IPS-11a (cell line): ENCODE data around the gene FBXW11.
"Not testable (repeated sequence)": the region's sequence is repeated elsewhere in the genome, so short reads cannot be mapped to it uniquely, and the experiment has no call there.

Experiments
- H3K4me3 ChIP-seq: one replicate; pipeline ENCODE4 v1.5.1; 2013; ENCODE audit warnings: low read depth, low read length, control low read depth

Gene FBXW11

DNA sequence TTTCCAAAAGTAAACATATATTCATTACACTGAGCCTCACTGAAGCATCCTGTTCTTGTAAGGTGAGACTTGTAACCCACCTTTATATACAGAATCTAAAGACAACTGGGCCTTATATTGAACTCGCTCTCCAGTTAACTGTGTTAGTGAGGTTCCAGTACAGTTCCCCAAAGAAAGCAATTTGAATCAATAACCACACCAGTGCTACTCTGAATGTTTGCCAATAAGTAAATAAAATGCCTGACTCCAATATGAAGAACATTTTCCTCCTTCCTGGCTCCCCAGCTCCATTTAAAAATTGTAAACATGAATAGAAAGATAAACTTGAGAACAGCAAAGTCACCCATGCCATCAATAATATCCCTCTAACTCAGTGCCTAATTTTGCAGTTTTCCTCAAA is 50.1 kb downstream of the FBXW11 start:
- no peak overlapping the region for H3K4me3 ChIP-seq

DNA sequence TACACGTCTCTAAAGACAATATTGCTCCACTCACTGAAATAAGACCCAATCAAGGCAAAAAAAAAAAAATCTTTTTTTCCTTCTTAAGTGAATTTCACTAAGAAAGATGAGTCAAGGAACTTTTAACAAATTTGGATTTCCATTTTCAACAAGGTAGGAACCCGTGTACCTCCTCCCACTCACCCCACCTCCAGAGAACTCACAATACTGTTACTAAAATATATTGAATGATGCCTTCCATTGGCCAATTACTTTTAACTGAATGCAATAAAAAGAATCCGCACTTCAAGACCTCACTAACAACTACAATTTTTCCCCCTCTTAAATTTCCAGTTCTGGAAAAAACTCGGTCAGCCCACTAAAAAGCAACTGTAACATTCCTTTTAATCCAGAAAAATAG is 50.7 kb downstream of the FBXW11 start:
- H3K4me3 ChIP-seq, result no peak overlapping the region

DNA sequence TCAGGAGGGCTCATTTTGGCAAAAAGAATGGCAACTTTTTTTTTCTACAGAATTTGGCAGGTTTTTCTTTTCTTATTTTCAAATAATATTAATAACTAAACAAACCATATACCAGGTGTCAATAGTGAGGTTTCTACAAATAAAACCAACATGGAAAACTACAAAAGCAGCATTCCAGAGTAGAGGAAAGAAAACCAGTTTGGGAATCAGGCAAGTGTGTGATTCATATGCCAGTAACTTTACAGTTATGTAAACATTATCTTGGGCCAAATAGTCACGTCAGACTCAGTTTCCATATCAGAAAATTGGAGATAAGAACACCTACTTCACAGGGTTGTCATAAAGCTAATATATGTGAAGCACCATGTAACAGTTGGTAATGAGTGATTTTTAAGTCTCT is 51.7 kb downstream of the FBXW11 start:
- no peak overlapping the region for H3K4me3 ChIP-seq

DNA sequence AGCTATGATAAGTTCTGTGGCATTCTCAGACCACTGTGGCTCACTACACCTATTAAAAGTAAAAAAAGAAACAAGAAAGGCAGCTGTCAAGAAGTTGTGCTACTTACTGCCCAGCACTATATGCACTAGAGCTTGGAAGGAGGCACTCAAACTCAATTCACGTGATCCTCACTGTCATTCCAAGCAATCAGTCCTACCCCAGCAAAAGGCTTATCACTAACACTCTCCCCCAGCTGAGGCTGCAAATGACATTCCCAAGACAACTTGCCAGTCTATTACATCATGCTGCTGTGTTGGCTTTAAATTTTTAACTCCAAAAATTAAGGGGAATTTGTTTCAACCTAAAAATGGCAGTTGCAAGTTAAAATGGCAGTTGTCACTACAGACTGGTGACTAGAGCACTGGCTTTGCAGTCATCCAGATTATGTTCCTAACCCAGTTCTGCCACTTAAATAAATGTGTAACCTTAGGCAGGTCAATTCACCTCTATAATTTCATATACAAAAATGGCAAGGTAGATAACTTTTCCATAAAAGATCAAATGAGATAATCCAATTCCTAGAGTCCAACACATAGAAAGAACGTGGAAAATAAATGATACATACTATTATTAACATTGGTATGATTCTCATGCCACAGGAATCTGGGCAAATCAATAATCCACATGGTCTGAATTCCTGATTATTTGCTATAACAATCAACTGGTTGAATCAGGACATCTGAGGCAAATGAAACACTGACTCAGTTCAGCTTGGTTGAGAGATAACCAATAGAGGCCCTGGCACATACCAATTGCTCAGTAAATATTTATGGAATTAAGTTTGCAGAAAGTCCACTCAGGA is 52.4 kb downstream of the FBXW11 start:
- H3K4me3 ChIP-seq, result no peak overlapping the region

DNA sequence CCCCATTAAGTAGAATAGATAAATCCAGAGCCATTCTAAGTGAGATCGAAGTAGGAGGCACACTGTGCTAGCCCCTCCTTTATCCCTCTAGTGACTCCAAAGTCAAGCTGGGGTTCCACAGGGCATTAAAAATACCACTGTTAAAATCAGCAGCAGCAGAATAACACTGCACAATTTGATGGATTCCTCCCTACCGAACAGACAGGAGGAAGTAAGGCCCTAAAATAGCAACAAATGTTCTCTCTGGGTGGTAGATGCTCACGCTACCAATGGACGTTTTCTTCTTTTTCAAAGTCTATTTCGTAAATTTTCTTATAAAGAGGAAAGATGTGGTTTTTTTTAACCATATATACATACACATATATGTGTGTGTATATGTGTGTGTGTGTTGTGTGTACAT is 54.4 kb downstream of the FBXW11 start:
- H3K4me3 ChIP-seq, result no peak overlapping the region

DNA sequence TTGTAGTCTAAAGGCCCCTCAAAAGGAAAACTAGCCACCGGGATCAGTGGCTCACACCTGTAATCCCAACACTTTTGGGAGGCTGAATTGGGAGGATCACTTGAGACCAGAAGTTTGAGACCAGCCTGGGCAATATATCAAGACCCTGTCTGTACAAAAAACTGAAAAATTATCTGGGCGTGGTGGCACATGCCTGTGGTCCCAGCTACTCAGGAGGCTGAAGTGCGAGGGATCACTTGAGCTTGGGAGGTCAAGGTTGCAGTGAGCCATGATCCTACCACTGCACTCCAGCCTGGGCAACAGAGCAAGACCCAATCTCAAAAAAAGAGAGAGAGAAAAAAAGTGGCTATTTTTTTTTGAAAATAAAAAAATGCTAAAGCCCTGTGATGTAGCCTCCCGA is 55.2 kb downstream of the FBXW11 start:
- H3K4me3 ChIP-seq, result no peak overlapping the region

DNA sequence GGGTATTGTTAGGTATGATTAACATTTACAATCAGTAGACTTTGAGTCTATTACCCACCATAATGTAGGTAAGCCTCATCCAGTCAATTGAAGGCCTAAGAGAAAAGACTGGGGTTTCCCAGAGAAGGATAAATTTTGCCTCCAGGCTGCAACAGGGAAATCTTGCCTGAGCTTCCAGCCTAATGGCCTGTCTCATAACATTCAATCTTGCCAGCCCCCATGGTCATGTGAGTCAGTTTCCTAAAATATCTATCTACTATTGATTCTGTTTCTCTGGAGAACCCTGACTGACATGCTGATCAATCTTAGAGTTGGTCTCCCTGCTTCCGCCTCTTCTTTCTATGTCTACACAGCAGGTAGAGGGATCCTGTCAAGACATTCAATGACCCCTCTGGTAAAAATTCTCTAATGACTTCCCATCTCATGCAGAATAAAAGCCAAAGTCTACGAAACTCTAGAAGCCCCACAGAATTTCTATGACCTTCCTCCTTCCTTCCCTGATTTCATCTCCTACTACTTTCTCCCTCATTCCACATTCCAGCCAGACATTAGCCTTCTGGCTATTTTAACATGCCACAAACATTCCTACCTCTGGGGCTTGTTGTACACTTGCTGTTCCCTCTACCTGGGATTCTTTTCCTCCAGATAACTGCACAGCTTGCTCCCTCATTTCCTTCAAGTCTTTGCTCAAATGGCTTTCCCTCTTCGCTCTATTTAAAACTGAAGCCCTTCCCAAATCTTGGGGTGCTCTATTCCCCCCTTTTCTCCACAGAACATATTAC is 60.2 kb downstream of the FBXW11 start:
- H3K4me3 ChIP-seq, result no peak overlapping the region

DNA sequence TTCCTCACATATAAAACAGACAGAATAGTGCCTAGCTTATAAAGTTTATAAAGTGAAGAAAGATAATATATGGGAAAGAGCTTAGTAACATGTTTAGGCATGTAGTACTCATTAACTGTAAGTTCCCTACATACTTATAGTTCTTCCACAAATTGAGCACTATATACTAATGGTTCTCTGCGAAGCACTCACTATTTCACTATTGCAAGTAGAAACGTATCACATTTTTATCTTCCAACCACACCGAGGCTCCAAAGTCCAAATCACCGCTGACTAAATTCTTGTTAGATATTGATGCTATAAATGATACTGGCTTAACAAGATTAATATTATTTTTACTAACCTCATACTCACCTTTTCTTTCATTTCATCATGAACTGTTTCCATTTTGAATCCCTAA is 61.0 kb downstream of the FBXW11 start:
- no peak overlapping the region for H3K4me3 ChIP-seq

DNA sequence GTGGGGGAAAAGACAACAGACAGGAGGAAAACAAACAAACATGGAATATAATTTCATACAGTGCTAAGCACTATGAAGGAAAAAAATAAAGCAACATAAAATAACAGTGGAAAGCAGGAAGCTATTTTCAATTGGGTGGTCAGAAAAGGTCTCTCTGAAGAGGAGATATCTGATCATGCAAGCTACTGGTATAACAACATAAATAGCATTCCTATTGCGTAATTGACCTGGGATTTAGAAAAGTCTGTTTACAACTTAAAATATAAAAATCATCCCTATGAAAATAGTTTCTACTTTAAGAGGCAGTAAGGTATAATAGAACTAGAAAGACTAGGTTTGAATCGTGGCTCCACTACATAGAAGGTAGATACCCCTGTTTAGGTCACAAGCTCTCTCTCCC is 61.4 kb downstream of the FBXW11 start:
- no peak overlapping the region for H3K4me3 ChIP-seq

DNA sequence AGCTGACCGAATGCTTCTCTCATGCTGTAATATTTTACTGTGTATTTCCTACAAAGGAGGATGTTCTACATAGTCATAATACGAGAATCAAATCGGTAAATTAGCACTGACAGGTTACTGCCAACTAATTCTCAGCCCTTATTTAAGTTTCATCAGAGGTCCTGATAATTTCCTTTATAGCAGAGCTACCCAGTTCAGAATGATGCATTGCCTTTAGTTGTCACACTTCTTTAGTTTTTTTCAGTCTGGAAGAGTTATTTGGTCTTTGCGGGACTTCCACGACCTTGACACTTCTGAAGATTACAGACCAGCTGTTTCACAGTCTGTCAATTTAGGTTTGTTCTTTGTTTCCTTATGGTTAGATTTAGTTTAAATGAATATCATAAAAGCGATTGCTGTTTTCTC is 64.3 kb downstream of the FBXW11 start:
- H3K4me3 ChIP-seq, result not testable (repeated sequence)

DNA sequence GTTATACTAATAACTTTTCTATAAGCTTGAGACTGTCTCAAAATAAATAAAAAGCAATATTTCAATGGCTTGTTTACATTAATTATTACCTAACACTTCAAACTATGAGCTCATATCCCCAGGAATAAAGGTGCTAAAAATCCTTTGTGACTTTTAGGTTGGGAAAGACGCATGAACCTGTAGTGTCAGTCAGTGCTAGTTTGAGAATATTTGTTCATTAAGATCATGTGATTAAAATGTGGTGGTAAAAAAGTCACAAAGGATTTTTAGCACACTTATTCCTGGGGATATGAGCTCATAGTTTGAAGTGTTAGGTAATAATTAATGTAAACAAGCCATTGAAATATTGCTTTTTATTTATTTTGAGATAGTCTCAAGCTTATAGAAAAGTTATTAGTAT is 64.8 kb downstream of the FBXW11 start:
- not testable (repeated sequence) for H3K4me3 ChIP-seq

DNA sequence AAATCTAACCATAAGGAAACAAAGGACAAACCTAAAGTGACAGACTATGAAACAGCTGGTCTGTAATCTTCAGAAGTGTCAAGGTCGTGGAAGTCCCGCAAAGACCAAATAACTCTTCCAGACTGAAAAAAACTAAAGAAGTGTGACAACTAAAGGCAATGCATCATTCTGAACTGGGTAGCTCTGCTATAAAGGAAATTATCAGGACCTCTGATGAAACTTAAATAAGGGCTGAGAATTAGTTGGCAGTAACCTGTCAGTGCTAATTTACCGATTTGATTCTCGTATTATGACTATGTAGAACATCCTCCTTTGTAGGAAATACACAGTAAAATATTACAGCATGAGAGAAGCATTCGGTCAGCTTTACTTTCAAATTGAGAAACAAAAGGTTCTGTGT is 65.2 kb downstream of the FBXW11 start:
- H3K4me3 ChIP-seq, result not testable (repeated sequence)

DNA sequence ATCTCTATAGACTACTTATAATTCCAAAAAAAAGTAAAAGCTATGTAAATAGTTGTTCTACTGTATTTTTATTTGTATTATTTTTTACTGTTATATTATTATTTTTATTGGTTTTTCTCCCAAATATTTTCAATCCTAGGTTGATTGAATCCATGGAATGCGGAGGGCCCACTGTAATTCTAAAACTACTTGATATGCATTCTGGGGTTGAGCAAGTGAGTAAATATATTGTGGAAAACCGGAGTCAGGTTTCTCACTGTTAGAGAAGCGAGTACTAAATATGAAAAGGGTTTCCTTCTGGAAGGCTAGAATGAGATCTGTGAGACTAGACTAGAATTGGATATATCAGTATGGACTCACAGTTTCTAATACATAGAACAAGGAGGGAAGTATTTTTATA is 66.5 kb downstream of the FBXW11 start:
- H3K4me3 ChIP-seq, result no peak overlapping the region

DNA sequence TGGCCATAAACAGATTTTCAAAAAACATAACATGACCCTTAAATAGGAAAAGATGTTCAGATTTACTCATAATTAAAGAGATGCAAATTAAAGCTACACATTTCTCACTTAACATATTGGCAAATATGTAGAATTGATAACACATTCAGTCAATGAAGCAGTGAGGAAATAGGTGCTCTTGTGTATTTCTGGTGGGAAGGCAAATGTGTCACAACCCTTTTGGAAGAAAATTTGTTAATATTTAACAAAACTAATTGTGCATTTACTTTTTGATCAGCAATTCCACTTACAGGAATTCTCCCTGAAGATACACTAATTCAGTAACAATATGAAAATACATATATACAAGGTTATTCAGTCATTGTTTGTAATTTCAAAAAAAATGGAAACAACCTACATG is 68.1 kb downstream of the FBXW11 start:
- no peak overlapping the region for H3K4me3 ChIP-seq

DNA sequence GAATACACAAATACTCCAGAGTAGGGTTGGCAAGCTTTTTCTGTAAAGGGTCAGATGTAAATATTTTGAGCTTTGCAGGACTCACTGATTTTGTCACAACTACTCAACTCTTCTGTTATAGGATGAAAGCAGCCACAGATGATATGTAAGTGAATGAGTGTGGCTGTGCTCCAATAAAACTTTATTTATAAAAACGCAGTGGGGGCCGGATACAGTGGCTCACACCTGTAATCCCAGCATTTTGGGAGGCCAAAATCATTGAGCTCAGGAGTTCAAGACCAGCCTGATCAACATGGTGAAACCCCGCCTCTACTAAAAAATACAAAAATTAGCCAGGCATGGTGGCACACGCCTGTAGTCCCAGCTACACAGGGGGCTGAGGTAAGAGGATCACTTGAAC is 69.1 kb downstream of the FBXW11 start:
- H3K4me3 ChIP-seq, result no peak overlapping the region

DNA sequence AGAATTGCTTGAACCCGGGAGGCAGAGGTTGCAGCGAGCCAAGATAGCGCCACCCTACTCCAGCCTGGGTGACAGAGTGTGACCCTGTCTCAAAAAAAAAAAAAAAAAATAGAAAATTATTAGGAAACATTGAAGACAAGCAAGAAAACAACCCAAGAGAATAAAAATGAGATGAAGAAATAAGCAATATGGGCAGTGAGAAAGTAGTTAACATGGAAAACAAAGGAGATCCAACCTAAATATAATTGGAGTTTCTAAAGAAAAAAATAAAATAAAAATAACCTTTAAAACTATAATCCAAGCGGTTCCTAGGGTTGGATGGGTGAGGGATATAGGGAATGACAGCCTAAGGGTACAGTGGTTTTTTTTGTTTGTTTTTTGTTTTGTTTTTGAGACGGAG is 71.9 kb downstream of the FBXW11 start:
- H3K4me3 ChIP-seq, result no peak overlapping the region

DNA sequence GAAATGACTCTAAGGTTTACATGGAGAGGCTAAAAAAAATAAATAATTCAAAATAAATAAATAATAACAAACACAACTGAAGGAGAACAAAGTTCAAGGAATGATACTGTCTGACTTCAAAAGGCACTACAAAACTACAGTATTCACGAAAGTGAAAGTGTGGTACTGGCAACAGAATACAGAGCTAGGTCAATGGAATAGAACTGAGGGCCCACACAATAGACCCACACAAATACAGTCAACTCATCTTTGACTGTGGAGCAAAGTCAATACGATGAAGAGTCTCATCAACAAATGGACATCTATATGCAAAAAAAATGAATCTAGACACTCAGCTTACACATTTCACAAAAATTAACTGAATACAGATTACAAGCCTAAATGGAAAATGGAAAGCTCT is 75.3 kb downstream of the FBXW11 start:
- no peak overlapping the region for H3K4me3 ChIP-seq

DNA sequence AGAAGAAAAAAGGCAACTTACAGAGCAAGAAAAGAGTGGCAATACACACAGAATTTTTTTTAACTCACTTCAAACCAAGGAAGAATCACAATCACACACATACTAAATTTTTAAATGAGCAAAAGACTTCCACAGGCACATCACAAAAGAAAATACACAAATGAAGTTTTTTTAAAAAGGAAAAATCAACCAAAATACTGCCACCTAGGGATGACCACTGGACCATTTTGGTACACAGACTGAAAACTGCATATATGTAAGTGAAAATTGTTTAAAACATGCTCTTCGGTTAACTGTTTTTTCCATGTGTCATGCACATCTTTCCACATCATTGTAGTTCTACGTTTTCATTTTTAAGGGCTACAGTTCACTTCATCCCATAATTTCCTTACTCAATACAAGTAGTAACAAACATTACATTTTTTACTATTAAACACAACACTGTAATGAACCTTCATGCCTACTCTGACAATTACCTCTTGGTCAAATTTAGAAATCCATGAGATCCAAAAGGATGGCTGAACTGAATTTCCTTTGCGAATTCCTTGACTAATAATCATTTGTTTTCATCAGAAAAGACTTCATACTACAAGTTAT is 79.0 kb downstream of the FBXW11 start:
- no peak overlapping the region for H3K4me3 ChIP-seq

DNA sequence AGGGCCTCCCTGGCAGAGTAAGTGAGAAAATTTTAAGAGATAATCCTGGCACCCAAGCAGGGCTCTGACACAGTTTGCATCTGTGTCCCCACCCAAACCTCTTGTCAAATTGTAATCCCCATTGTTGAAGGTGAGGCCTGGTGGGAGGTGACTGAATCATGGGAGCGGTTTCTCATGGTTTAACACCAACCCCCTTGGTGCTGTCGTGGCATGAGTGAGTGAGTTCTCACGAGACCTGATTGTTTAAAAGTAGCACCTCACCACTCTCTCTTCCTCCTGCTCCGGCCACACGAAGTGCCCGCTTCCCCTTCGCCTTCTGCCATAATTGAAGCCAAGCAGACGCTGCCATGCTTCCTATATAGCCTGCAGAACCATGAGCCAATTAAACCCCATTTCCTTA is 80.1 kb downstream of the FBXW11 start:
- H3K4me3 ChIP-seq, result no peak overlapping the region

DNA sequence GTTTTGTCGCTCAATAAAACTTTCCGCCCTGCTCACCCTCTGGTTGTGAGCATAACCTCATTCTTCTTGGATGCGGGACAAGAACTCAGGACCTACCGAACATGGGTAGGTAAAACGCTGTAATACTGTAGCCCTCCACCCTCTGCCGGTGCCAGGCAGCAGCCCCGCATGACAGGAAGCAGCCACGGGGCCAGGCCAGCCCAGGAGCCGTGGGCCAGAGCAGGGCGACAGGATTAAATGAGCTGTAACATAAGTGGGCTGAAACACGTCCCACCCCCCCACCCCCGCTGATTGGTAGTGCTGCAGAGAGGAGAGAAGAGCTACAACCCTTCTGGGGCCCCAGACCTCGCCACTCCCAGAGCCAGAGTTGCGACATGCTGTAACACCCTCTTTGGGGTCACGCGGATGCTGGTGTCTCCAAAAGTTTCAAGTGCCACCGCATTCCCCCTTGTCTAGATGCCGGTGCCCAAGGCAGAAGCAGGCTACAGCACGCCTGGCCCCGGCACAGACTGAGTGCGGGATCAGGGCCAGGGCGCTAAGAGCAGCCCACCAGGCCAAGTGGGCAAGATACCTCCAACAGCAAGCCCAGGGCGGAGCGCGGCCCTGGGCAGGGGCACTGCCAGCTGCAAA is 81.8 kb downstream of the FBXW11 start:
- H3K4me3 ChIP-seq, result no peak overlapping the region

DNA sequence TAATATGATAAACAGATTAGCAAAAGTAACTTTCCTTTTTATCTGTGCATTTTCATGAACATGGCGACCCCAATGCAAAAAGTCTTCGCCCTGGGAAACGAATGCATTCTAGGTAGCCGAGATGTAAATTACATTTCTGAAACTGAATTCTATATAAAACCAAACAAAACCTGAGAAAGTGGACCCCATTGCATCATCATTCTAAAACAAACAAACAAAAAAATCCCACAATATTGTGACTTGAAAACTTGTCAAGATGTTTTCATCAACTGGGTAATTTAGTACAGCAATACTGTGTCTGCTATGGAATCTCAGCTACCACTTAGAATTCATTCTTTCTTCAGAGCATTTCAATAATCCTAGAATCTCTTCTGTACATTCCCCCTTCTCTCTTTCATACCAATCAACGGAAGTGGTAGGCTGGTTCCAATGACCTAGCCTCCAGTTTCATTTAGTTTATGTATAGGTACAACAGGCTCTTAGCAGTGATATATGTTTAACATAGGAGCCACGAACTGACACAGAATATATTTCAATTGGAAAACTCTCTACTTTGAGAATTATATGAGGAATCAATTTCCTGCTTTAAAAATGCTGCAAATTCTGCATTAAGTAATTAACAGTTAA is 85.6 kb downstream of the FBXW11 start:
- no peak overlapping the region for H3K4me3 ChIP-seq
